KOPT-K1 (cell line): Measurements from ENCODE around the gene MCC.

Source experiments
- H3K27ac ChIP-seq: fragments of 200-600 bp; sonication (generic); 2 replicates; pipeline ENCODE4 v1.5.1; 2016; ENCODE audit warnings: antibody characterized with exemption, mild to moderate bottlenecking, low read depth, low read length; ENCODE audit not compliant: poor library complexity, severe bottlenecking
- H3K36me3 ChIP-seq: fragments of 200-600 bp; sonication (generic); 2 replicates; pipeline ENCODE4 v1.5.1; 2017; ENCODE audit warnings: antibody characterized with exemption, mild to moderate bottlenecking, low read length, moderate library complexity; ENCODE audit not compliant: insufficient read depth
- H3K9me3 ChIP-seq: fragments of 200-600 bp; sonication (generic); 2 replicates; pipeline ENCODE4 v1.5.1; 2017; ENCODE audit warnings: antibody characterized with exemption, low read length, mild to moderate bottlenecking; ENCODE audit not compliant: insufficient read depth, poor library complexity, severe bottlenecking

MCC gene

DNA sequence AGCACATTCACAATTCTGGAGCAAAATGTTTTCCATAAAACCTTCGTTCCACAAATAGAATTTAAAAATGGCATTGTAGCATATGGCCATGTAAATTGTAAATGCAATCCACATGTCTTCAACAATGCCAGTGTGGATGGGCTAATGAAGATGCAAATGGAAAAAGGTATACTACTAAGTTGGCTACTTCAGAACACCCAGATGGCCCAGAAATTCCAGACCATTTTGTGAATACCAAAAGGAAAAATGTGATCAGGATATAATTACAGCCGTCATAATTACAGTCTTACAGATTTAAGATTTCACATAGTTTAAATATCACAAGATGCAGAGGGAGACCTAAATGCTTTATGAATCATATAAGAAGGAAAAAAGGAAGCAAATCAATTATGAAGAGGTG lies 170.6 kb downstream of the MCC start:
- H3K9me3 ChIP-seq, result no peaks in the 10 kb centered on the region
- H3K36me3 ChIP-seq, result no peaks in the 10 kb centered on the region

DNA sequence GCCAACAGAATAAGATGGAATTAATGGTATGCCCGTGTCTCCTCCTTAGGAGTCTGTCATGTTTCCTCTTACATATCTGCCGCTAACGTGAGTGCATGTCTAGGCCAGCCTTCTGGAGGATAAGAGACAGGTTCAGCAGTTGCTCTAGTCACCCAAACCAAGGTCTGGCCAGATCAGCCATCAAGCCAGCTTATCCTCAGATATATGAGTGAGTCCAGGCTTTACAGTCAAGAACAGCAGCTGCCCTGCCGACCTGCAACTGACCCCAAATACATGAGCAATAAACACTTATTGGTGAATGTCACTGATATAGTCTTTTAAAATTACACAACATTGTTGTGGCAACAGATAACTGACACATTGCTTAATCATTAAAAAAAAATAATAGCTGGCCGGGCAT lies 177.0 kb downstream of the MCC start:
- no peaks in the 10 kb centered on the region for H3K9me3 ChIP-seq
- no peaks in the 10 kb centered on the region for H3K36me3 ChIP-seq
- H3K27ac ChIP-seq, result no peak overlapping the region

More for the DNA sequence above, 170.6 kb downstream of the MCC start:
- no peak overlapping the region for H3K27ac ChIP-seq

DNA sequence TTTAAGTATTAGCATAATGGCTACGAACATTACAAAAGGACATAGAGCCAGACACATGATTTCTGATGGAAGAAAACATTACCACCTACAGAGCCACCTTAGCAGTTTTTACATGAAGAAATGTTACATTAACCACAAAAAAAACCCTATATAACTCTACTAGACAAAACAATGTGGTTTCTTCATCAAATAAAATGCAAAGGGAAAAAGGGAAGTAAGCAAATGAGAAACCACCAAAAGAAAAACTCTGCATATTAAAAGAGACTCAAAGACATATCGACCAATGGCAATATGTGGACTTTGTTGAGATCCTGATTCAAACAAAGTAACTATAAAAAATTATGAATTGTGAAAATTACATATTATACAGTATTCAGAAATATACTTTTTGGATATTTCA lies 186.1 kb downstream of the MCC start:
- no peak overlapping the region for H3K27ac ChIP-seq
- no peaks in the 10 kb centered on the region for H3K9me3 ChIP-seq
- no peaks in the 10 kb centered on the region for H3K36me3 ChIP-seq

DNA sequence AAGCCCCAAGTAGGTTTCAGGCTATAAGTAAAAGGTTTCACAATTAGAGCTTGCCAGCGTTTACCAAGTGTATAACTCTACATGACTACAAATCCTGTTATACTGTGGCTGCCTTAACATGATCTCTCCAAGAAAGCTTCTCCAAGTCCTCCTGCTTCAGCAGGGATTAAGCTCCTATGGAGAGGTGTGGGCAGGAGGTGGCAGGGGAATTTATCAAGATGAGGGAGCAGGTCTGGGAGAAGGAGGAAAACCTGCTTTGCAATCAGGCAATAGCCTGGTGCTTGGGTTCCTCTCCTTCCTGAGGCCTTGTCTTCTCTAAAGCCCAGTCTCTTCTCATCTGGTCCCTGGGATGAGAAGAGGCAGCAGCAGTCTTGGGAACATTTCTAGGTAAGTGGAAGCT lies 188.7 kb downstream of the MCC start:
- Histone ChIP-seq H3K9me3 (no peaks in the 10 kb centered on the region), H3K36me3 (no peaks in the 10 kb centered on the region), H3K27ac (no peak overlapping the region)

DNA sequence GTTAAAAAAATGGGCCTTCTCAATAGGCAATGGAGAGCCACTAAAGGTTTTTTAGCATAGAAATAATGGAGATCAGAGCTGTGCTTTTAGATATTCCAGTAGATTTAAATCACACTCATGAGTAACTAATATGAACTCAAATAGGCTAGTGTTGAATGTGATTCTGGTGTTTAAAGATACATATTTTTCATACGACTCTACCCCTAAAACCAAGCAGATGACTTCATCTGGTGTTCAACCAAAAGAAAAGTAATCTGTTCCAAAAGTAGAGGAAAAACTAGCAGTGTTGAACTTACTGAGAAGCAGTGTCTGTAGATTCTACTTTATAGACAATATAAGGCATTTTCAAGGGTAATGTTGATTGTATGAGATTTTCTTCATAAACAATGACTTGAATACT lies 191.6 kb downstream of the MCC start:
- no peak overlapping the region for H3K27ac ChIP-seq
- no peaks in the 10 kb centered on the region for H3K36me3 ChIP-seq
- H3K9me3 ChIP-seq, result no peaks in the 10 kb centered on the region

DNA sequence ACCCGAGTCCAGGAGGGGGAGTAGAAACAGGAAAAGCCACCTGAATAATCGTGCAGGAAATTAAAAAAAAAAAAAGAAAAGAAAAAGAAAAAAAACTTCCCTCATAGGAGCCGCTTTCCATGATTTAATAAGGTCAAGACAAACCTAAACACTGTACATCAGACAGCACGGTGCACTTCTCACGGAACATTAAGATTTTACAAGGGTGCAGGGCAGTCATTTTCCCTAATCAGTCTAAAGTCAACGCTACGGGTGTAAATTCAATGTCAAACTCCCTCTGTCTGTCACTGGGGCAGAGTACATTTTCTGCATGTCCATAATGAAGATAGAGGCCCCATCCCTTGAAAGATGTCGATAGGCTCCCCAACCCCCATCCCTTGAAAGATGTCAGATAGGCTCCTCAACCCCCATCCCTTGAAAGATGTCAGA lies 193.1 kb downstream of the MCC start:
- Histone ChIP-seq H3K9me3 (no peaks in the 10 kb centered on the region), H3K27ac (no peak overlapping the region), H3K36me3 (no peaks in the 10 kb centered on the region)

DNA sequence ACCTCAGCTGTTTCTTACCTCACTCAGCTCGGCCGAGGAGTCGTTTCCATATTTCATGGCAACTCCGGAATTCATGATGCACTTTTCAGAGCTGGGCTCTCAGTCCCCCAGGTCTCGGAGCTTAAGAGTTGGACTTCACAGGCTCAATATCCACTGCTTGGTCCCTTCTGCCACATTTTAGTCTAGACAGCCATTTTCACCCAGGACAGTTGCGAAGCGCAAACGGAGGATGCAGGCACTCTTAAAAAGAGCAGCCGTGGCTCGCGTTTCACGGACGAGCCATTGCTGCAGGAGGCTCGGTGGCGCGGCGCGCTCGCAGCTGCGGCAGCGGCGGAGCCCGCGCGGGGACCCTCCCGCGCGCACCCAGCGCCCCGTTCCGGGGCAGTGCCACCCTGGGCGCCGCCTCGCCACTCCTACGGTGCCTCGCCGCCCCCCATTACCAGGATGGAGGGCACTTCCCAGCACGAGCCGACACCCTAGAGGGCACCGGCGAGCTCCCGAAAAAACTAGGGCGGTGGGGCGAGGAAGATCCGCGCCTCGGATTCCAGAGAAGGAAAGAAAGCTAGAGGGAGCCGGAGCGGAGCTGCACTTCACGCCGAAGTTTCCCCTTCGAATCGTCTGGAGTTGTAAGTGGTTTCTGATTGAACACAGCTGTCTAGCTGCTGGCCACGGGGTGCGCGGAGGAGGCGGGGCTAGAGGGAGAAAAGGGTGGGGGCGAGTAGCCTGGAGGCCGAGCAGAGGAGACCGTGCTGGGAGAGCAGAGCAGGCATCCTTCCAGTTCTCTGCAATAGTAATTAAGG lies 193.7 kb downstream of the MCC start:
- Histone ChIP-seq H3K9me3 (no peaks in the 10 kb centered on the region), H3K36me3 (no peaks in the 10 kb centered on the region), H3K27ac (peak overlapping the region; percentile 31)

DNA sequence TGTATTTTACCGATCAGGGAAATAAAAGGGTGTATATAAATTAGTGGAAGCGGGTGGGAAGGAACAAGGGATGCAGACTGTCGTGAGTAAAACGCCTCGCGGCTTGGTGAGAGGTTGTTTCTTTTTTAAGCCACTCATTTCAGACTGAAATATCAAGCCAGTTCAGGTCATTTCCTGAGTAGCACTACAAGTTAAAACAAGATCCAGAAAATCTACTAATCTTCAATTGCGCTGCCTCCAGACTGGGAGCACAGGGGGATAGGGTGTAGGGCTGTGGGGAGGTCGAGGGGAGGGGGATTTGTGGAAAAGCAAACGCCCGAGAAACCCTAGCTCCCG lies 194.3 kb downstream of the MCC start:
- Histone ChIP-seq H3K9me3 (no peaks in the 10 kb centered on the region), H3K27ac (peak overlapping the region; percentile 31), H3K36me3 (no peaks in the 10 kb centered on the region)

DNA sequence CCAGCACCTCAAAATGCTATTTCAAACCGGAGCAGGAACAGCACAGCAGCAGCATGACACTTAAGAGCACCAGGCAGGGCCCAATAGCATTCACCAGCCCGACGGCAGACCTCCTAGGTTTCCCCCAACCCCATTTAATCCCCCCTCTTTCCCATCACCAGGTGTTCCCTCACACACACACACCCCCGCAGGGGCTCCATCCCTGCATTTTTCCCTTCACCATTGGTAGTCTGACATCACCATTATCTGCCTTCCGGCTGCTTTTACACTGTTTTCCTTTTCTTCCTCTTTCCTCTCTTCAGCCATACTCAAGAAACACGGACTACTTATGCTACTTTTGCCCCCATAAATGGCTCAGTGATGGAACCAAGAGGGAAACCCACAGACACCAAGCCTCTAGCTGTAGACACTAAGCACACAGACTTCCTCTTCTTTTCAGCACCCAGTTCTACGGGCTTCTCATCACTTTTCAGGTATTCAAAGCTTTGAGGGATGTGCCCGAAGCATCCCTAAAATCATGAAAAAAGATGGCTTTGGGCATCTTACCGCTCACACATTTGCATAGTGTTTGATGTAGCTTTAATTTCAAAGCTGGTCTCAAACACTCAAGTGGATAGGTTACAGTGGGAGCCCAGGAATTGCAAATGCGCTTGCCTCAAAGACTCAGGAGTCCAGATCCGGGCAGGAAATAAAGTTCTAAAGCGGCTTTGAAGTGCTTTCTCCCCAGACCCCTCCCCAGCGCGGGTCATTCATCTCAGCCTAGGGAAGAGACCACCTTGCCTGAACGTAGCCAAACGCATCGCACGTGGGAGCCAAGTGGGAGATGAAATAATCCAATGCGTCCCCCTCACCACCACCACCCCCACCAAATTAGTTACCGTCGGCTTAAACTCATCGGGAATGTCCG lies 194.9 kb downstream of the MCC start:
- Histone ChIP-seq H3K36me3 (no peaks in the 10 kb centered on the region), H3K9me3 (no peaks in the 10 kb centered on the region), H3K27ac (no peak overlapping the region)

DNA sequence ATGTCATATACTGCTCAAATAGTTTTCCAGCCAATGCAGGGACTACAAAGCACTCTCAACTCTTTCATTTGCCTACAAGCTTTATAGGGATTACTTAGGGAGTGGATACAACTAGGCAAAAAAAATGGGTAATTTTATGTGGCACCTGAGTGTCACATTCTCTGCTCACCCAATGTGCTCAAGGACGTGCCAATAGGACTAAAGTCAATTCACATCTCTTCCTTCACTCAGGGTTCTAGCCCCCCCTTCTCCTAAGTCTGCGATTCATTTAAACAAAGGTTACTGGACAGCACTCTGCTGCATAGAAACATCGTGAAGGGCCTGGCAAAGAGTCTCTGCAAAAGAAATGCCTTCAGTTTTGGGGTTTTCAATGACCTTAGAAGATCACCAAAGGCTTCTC lies 195.8 kb downstream of the MCC start:
- H3K27ac ChIP-seq, result no peak overlapping the region
- no peaks in the 10 kb centered on the region for H3K36me3 ChIP-seq
- H3K9me3 ChIP-seq, result no peaks in the 10 kb centered on the region

DNA sequence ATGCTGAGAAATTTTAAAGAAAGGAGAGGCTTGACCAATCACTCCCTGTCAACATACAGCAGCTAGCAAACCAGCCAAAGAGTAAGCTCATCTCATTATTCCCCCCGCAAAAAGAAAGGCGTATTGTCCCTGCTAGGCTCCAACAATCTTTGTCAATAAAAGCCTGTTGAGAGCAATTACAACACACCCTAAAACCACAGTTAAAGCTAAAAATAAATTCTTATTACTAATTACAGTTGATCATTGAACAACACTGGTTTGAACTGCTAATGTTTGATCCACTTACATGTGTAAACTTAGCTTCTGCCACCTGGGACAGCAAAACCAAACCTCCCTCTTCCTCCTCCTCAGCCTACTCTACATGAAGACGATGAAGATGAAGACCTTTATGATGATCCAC lies 204.7 kb downstream of the MCC start:
- no peak overlapping the region for H3K27ac ChIP-seq
- no peaks in the 10 kb centered on the region for H3K36me3 ChIP-seq
- no peaks in the 10 kb centered on the region for H3K9me3 ChIP-seq

DNA sequence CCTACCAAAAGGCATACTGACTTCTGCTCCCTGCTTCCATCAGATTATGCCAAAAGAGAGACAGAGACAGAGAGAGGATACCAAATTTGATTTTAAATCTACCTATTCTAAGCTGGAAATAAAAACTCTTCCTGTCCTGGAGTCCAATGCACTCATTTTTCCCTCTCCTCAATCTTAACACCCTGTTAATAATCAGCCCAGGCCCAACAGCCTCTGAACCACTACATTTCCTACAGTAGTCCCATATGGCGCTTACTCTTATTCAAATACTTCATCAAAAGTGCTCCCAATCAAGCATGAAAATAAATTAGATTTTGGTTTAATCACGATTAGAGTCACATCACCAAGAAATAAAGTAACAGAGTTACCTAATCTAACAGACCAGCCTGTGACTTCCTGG lies 205.8 kb downstream of the MCC start:
- H3K36me3 ChIP-seq, result no peaks in the 10 kb centered on the region
- H3K27ac ChIP-seq, result no peak overlapping the region
- no peaks in the 10 kb centered on the region for H3K9me3 ChIP-seq

DNA sequence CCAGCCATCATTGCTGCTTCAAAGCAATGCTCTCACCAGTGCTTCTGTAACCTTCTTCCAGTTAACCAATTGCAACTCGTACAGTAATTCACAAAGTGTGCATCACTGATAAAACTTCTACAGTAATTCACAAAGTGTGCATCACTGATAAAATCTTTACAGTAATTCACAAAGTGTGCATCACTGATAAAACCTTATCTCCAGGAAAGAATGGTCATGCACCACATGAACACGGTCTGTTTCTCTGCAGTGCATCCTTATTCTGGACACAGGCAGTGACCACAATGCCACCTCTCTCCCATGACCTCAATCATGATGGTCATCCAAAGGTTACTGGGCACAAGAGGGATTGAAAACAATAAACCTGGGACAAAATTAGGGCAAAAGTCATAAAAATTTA lies 207.1 kb downstream of the MCC start:
- H3K36me3 ChIP-seq, result no peaks in the 10 kb centered on the region
- H3K9me3 ChIP-seq, result no peaks in the 10 kb centered on the region
- no peak overlapping the region for H3K27ac ChIP-seq

DNA sequence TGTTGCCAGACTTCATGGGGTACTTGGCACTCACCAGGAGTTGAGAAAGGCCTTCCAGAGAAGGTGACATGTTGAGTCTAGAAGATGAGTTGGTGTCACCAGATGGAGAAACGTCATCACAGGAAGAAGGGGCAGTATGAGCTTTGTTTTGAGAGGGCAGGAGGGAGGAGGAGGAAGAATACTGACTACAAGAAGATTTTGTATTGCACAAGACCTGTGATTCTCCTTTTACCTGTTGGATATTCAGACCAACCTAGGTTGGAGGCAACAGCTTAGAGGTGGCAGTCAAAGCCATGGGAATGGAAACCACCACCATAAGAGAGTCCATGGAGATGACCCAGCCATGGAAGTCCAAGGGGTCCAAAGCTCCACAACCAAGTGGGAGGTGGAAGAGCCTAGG lies 207.7 kb downstream of the MCC start:
- no peaks in the 10 kb centered on the region for H3K36me3 ChIP-seq
- no peak overlapping the region for H3K27ac ChIP-seq
- H3K9me3 ChIP-seq, result no peaks in the 10 kb centered on the region

DNA sequence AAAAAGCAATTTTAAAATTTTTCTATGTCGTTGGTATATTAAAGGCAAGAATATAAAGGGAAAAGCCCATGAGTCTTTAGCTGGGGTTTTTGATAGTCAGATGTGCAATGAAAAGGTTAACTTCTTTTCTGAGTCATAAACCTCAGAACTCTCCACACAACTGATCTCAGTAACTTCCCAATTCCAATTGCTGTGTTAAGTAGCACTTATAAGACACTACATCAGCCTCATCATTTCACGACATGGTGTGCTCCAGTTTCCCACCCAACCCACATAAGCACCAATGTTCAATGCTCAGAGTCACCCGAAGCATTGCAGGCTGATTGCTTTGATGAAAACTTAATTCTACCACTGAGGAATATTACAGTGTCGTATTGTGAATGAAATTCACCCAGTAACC lies 209.3 kb downstream of the MCC start:
- Histone ChIP-seq H3K27ac (no peak overlapping the region), H3K9me3 (no peaks in the 10 kb centered on the region), H3K36me3 (no peaks in the 10 kb centered on the region)

DNA sequence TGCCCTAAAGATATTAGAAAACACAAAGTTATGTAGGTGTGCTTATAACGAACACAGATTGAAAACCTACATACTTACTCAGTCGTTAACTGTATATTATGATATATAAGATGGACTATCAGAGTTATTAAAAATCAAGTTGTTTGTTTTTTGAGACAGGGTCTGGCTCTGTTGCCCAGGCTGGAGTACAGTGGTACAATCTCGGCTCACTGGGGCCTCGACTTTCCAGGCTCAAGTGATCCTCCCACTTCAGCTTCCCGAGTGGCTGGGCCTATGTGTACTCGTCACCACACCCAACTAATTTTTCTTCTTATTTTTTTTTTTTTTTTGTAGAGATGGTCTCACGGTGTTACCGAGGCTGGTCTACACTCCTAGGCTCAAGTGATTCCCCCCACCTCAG lies 211.8 kb downstream of the MCC start:
- H3K27ac ChIP-seq, result no peak overlapping the region
- H3K9me3 ChIP-seq, result no peaks in the 10 kb centered on the region
- no peaks in the 10 kb centered on the region for H3K36me3 ChIP-seq
